ENCODE results near the gene MOB1A. TPM values are rescaled to one million over a fixed set of nuclear protein-coding genes. Genes with fewer than 3 reads are reported as not detected.

Gene MOB1A
- total RNA-seq, 1 donor from 2014 or later, result 28.4 TPM

DNA sequence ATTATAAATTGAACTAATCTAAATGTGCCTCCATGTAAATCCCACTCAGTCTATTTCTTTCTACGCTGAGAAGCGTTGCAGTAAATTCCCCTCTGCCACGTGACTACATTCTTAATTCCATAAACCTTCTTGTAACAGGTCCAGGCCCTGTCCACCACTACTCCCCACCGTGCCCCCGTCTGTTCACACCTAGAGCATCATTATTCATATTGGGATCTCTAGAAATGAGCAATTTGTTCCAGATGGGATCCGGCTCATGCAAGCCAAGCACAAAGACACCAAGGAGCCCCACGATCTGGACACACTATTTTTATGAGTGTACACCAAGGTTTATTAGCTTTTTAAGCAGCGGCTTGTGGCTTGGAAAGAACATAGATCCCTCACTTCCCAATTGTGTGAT lies 69.1 kb downstream of the MOB1A start:
- no peak for ATAC-seq
- no peak for DNase-seq (ENCODE audit: low spot score)

DNA sequence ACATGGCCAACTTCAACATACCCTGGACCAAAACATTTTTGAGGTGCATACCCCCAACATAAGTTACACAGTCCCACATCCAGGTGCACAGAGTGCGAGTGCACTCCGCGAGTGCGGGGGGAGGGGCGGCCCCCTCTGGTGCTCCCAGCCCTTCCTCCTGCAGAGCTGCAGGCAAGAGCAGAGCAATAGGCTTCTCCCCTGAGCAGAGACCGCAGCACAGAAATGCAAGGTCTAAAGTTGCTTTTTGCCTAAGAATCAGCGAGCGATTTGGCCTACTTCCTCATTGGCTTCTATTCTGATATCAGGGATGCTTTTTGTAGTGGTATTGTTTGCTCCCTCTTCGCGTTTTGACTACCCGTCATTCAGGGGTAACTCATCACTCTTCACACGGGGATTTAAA lies 71.6 kb downstream of the MOB1A start:
- ATAC-seq, result no peak

DNA sequence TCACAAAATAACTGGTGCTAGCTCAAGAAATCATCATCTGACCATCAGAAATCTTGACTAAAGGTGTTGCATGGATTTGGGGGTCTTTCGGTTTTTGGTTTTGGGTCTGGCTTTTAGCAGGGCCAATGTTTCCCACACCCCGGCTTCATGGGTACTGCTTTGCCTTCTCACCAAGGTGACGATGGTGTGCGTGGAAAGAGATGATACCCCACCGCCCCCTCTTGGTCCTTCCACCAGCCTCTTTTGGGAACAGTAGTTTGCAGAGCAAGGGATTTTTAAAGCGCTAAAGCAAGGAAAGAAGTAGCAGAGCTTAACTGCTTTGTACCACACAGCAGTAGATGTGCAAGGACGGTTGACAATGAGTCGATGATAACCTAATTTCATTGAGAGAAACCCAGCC lies 73.3 kb downstream of the MOB1A start:
- no peak for ATAC-seq

More for the DNA sequence above, 71.6 kb downstream of the MOB1A start:
- no peak for DNase-seq (ENCODE audit: low spot score)

GRCh38 chr2:74104839-74105238 lies 73.8 kb downstream of the MOB1A start:
- ATAC-seq, result no peak
- DNase-seq (ENCODE audit: low spot score), result no peak

More for the DNA sequence above, 73.3 kb downstream of the MOB1A start:
- no peak for DNase-seq (ENCODE audit: low spot score)

- DNase-seq (ENCODE audit: low spot score) (no peak), ATAC-seq (no peak)
Measured at GRCh38 chr2:74103763-74104162, 74.9 kb downstream of the MOB1A start.

Other genes with a start within 250 kb of the MOB1A start
- gene TET3, start 194.0 kb downstream of the MOB1A start, total RNA-seq, result 7.3 TPM
- 12.8 TPM for gene BOLA3, start 31.0 kb downstream of the MOB1A start, total RNA-seq
- 1.7 TPM for gene MTHFD2, start 19.7 kb upstream of the MOB1A start, total RNA-seq
- gene SLC4A5, start 164.5 kb upstream of the MOB1A start, total RNA-seq, result 1.2 TPM
- 41.3 TPM for gene DCTN1, start 201.4 kb upstream of the MOB1A start, total RNA-seq
- gene C2orf81, start 242.7 kb upstream of the MOB1A start, total RNA-seq, result 0.38 TPM
- 1.5 TPM for gene WDR54, start 242.9 kb upstream of the MOB1A start, total RNA-seq